RWPE1 (cell line): ENCODE data around the gene RTP1.

Experiments
- CTCF ChIA-PET: fragments of 350-600 bp; sonication (Branson Sonifier 250); formaldehyde crosslinking; extraction: SDS; loops from one replicate; lab custom pipeline; 2021; lab: Yijun Ruan, JAX
- POLR2A ChIA-PET: fragments of 400-600 bp; formaldehyde crosslinking; extraction: SDS; loops from one replicate; lab custom pipeline; 2020; ENCODE audit warnings: antibody characterized with exemption; ENCODE audit not compliant: low non-redundant PET; lab: Yijun Ruan, JAX
- DNase-seq: peaks from one replicate; pipeline ENCODE4 v3.0.0; 2012; ENCODE audit warnings: low spot score
- H3K27ac ChIP-seq: fragments of 450-650 bp; 2 replicates; pipeline ENCODE4 v1.5.1; 2017
- TF ChIP-seq, protein P1 (sequence below): fragments of 450-650 bp; conservative IDR thresholded peaks from 2 replicates; pipeline ENCODE4 v1.5.1; 2017; ENCODE audit warnings: low read depth, mild to moderate bottlenecking

RTP1 gene

DNA sequence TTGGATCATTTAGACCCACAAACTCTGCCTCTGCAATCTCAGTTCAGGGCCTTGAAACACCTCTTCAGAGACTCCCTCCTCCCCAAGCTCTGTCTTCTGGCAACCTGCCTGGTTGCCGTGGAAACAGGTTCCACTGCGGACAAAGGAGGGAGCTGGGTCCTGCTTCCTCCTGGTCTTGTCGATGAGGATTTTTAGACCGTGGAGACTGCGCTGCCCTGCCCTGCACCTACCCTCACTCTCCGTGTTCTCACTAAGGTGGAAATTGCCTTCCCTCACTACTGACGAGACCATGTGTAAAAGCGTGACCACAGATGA lies at the start of gene RTP1:
RTP1 (plus strand) TSS at position 152 of the 315 bp plus-strand sequence; CDS start at position 182, 30 bp downstream.
- DNase-seq, result no peak
- TF ChIP-seq, protein P1, sequence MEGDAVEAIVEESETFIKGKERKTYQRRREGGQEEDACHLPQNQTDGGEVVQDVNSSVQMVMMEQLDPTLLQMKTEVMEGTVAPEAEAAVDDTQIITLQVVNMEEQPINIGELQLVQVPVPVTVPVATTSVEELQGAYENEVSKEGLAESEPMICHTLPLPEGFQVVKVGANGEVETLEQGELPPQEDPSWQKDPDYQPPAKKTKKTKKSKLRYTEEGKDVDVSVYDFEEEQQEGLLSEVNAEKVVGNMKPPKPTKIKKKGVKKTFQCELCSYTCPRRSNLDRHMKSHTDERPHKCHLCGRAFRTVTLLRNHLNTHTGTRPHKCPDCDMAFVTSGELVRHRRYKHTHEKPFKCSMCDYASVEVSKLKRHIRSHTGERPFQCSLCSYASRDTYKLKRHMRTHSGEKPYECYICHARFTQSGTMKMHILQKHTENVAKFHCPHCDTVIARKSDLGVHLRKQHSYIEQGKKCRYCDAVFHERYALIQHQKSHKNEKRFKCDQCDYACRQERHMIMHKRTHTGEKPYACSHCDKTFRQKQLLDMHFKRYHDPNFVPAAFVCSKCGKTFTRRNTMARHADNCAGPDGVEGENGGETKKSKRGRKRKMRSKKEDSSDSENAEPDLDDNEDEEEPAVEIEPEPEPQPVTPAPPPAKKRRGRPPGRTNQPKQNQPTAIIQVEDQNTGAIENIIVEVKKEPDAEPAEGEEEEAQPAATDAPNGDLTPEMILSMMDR, result no peak
- ChIA-PET CTCF (interaction anchor here (0.7 to 1.1 kb wide), 3 partner anchors 480 to 482 kb away, joined by 3 to 6 read pairs (median 3); no protein-coding TSS in a partner anchor), POLR2A (no interaction called here)
- 0 out of 2 replicates have a peak within 1 kb of the TSS, but pooled peaks have one; percentile 14 for H3K27ac ChIP-seq

DNA sequence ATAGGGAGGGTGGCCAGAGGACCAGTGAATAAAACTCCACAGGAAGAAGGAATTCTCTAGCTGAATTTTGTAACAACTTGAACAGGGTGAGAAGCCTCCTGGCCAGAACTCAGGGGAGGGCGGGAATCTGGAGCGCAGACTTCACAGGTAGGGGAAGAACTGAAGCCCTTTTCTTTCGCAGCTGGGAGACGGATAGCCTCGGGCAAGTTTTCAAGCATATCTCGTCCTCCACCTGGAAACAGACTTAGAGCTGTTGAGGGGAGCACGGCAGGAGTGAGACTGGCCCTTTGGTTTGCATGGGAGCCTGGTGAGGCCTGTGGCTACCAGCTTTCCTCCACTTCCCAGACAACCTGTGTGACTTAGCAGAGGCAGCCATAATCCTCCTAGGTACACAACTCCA lies 47.1 kb upstream of the RTP1 start:
- no peak for DNase-seq
- ChIA-PET CTCF (interaction anchor here (0.9 to 1.7 kb wide), 4 partner anchors 8 to 300 kb away, joined by 3 to 9 read pairs (median 6); partner anchors contain the start of gene RPL39L), POLR2A (no interaction called here)
- no peak overlapping the region for H3K27ac ChIP-seq
- TF ChIP-seq, protein P1, result no peak

DNA sequence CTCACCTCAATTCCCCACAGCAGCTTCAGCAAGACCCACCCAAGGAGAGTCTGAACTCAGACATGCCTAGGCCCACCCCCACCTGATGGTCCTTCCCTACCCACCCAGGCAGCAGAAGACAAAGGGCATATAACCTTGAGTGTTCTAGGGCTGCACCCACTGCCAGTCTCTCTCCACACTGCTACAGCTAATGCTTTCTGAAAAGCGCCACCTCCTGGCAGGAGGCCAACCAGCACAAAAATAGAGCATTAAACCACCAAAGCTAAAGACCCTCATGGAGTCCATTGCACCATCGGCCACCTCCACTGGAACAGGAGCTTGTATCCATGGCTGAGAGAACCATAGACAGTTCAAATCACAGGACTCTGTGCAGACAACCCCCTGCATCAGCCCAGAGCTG lies 46.7 kb upstream of the RTP1 start:
- CTCF ChIA-PET, result interaction anchor here (0.6 to 1.7 kb wide), 6 partner anchors 9 to 300 kb away, joined by 3 to 9 read pairs (median 4); partner anchors contain the start of gene RPL39L
- POLR2A ChIA-PET, result no interaction called here
- no peak for DNase-seq
- TF ChIP-seq, protein P1, result no peak
- H3K27ac ChIP-seq, result no peak overlapping the region

DNA sequence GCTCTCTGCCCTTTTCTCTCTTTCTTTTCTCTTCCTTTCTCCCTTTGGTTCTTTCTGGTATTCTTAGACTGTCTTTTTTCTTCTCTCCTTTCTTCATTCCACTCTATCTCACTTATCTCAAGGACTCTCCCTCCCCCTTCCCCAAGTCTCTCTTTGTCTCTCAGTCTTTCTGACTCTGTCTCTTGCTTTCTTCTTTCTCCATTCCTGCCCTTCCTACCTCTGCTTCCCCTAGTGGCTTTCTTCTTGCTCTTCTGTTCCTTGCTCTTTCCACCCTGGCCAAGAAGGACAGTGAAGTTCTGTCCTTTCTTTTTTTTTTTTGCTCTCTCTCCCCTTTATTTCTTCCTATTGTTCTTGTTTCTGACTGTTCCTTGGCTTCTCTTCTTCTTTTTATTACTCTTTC lies 35.7 kb upstream of the RTP1 start:
- ChIA-PET CTCF (interaction anchor here (1.4 kb wide), 1 partner anchor 312 kb away, joined by 3 read pairs; no protein-coding TSS in a partner anchor), POLR2A (no interaction called here)
- H3K27ac ChIP-seq, result no peak overlapping the region
- TF ChIP-seq, protein P1, result no peak
- DNase-seq, result no peak

DNA sequence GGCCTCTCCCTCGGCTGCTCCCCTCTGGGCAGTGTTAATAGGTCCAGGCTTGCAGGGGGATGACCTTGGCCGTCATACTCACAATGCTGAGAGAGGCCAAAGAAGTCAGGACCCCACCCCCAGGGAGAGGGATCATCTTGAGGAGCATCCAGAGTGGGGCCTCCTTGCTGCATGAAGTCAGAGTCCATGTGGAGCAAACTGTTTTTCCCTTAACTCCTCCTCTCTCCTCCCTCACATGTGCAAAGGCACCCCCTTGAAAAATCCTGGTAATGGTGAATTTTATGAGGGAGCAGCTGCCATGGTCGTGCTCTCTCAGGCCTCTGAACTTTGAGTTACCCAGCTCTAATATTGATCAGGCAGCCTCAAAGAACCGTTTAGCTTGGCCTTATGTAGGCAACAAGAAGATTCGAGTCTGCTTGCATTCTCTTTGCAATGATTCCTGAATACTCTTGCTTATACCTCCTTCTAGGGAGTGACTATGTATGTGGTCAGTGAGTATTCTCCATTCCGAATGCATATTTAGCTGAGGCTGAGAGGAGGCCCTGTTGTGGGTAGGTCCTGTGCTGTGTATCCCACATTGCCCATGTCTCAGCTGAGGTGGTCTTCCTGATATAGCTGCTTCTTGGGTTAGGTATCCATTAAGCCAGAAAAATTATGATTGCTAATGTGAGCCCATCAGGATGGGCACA lies 34.9 kb upstream of the RTP1 start:
- DNase-seq, result no peak
- no peak overlapping the region for H3K27ac ChIP-seq
- ChIA-PET POLR2A (no interaction called here), CTCF (interaction anchor here (0.6 to 1.4 kb wide), 2 partner anchors 94 to 313 kb away, joined by 3 read pairs; no protein-coding TSS in a partner anchor)
- TF ChIP-seq, protein P1, result no peak

DNA sequence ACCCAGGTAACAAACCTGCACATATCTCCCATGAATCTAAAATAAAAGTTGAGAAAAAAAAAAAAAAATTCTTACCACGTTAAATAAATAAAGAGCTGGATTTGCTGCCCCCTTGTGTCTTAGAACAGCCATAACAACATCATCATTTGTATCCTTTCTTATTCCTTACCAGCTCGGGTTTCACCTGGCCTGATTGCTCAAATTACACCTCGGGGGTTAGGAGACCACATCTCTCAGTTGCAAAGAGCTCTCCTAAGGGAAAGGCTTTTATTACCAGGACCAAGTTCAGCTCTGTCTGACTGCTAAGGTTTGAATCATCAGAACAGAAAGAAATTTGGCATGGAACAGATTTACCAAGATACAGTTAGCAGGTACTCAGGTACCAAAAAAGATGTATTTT lies 32.1 kb upstream of the RTP1 start:
- POLR2A ChIA-PET, result no interaction called here
- no peak overlapping the region for H3K27ac ChIP-seq
- CTCF ChIA-PET, result interaction anchor here (0.5 to 2.5 kb wide), 30 partner anchors 12 to 1972 kb away, joined by 3 to 30 read pairs (median 4); partner anchors contain the start of genes RPL39L and ST6GAL1
- TF ChIP-seq, protein P1, result peak; percentile 83
- peak; percentile 59 for DNase-seq
